ENCODE measurements around the gene OGFR.

Gene OGFR

DNA sequence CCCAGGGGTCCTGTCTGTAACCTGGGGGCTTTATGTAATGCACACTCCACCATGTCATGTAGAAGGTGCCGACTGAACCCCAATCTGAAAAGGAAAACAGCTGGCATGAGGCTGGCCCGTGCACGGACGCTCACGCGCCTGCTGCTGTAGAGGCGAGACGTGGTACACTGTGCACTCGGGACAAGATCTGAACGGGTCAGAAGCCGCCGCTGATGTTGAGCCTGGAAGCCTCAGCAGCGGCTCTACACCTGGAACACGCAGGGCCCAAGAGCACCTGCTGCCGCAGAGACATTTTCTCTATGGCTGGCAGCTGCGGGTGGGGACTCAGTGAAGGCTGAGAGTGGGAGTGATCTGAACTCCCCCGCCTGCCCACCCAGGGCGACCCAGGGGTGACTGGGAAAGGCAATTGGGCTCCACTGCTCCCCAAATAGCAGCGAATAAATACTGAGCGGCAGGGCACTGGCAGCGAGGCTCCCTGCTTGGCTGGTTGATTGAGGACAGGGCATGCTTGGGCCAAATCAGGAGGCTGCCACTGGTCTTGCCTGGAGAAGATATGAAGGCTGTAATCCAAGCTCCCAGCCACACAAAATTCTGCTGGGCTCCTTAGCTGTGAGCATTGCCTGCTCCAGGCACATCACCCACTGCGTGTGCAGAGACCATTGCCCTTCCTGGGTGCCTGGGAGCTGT is 2.5 kb upstream of the OGFR start:
- no peak for DNase-seq

DNA sequence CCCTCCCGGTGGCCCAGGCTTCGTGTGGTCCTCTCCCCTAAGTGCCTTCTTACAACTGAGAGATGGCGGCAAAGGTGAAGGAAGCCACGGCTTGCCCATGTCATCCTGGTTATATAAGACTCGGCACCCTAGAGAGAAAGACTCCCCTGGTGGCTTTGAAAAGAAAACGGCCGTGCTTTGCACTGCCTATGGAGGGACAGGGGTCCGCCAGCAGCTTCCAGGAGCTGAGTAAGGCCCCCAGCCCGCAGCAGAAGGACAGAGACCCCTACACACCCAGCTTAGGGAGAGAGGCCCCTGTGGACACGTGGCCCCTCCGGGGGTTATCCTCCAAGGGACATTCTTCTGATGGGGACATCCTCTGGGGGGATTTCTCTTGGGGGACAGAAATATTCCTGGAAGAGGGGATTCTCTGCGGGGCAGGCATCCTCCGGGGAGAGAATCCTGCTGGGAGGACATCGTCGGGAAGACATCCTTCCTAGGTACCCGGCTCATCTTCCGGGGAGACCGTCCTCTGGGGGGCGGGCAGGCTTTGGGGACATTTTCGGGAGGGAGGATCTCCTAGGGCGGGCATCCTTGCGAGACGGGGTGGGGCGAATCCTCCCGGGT is 511 bp upstream of the OGFR start:
- DNase-seq, result no peak

DNA sequence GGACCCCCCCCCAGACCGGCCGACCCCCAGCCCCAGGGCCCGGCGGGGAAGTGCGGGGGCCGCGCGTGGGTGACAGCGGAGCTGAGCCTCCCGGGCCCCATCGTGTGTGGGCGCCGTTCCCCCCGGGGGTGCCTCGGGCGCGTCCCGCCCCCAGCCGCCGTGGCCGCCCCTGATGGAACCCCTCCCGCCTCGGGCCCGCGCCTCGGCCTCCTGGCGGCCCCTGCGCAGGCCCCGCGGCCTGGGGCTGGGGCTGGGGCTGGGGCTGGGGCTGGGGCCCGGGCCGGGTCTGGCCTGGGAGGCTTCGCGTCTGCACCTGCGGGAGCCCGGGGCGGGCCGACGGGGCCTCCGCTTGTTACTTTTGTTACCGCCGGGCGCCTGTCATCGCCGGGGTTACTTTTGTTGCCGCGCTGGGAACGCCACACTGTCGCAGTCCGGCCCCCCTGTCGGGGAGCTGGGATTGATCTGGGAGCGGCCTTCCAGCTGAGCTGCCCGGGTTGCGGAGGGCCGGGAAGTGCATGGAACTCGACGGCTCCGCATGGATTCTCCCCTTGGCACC is 598 bp downstream of the OGFR start:
- no peak for DNase-seq

DNA sequence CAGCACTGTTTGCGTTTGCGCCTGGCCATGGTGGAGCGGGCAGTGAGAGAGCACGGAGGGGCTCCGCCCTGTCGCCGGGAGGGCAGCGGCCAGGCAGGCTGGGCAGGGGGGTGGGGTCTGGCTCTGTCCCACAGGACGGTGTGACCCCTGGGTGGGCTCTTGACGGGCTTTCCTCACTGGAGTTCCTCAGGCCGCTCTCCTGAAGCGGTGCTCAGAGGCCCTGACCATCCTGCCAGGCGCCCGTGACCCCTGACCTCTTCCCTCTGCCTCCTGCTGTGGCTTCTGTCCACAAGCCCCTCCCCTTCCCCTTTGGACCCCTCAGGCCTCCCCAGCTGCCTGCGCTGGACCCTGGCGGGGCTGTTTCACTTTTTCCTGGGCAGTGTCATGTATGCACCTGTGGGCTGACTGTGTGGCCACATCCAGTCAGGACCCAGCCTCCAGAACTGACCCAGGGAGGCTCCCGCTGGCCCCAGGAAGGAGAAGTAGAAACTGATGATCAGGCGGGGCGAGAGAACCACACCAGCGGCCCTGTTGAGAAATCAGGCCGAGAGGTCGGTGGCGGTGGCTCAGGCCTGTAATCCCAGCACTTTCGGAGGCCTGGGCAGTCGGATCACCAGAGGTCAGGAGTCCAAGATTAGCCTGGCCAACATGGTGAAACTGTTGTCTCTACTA is 1.2 kb downstream of the OGFR start:
- DNase-seq, result no peak

DNA sequence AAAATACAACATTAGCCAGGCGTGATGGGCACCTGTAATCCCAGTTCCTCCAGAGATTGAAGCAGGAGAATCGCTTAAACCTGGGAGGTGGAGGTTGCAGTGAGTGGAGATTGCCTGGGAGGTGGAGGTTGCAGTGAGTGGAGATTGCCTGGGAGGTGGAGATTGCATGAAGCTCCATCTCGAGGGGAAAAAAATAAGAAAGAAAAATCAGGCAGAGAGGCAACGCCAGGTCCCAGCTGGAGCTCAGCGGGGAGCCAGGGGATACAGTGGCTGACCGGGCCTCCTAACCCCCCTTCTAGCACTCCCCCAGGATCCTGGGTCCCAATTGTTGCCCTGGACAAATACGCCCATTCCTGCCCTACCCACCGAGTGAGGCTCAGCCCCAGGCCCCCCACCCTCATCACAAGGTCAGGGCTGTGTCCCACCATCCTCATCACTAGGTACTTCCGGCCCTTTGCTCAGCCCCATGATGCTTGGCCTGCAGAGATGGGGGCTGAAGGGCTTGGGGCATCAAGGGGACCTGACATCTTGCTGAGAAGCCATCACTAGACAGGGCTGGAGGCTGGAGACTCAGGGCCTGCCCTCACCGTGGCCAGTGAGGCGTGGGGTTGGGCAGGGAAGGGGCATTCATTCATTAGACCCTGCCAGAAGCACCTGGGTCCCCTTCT is 1.9 kb downstream of the OGFR start:
- DNase-seq, result no peak

DNA sequence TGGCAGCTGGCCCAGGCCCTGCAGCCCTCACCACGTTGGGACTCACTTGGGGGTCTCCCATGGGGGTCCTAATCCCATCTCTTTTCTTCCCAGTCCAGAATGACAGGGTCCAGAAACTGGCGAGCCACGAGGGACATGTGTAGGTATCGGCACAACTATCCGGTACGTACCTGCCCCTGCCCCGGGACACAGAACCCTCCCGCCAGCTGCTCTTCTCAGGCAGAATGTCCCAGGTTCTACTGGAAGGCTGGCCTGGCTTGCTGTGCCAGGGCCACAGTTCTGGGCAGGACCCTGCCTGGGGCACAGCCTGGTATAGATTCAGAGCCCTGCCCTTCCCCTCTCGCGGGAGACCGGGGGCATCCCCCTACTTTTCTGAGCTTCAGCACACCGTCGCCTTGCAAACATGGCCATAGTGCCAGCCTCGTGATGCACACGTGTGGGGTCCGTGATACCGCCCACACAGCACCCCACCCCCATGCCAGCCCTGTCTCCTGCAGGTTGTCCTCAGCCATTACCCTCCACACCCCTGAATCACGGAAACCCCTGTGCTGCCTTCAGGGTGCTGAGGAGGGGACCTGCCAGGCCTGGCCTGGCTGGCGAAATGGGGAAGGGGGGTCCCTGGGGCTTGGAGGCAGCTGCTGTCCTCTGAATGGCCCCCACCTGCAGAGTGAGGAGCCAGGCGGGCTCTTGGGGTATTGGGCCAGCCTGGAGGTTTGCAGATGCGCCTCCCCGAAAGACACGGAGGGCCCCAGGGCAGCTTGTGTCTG is 3.0 kb downstream of the OGFR start:
- no peak for DNase-seq

DNA sequence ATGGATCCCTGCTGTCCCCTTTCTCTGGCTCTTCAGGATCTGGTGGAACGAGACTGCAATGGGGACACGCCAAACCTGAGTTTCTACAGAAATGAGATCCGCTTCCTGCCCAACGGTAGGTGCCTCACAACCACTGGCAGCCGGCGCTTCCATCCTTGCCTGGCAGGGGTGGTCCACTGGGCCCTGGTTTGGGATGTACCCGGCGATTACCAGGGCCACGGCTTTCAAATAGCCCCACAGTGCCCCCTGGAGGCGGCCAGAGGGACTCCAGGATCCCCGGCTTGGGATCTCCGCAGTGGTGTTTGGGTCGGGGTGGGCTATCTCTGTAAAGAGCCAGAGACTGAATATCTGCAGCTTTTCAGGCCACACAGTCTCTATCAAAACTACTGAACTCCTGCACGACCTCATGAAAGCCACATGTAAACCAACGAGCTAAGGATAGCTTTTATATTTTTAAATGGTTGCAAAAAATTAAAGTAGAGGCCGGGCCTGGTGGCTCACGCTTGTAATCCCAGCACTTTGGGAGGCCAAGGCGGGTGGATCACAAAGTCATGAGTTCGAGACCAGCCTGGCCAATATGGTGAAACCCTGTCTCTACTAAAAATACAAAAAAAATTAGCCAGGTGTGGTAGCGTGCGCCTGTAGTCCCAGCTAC is 3.7 kb downstream of the OGFR start:
- DNase-seq, result no peak

DNA sequence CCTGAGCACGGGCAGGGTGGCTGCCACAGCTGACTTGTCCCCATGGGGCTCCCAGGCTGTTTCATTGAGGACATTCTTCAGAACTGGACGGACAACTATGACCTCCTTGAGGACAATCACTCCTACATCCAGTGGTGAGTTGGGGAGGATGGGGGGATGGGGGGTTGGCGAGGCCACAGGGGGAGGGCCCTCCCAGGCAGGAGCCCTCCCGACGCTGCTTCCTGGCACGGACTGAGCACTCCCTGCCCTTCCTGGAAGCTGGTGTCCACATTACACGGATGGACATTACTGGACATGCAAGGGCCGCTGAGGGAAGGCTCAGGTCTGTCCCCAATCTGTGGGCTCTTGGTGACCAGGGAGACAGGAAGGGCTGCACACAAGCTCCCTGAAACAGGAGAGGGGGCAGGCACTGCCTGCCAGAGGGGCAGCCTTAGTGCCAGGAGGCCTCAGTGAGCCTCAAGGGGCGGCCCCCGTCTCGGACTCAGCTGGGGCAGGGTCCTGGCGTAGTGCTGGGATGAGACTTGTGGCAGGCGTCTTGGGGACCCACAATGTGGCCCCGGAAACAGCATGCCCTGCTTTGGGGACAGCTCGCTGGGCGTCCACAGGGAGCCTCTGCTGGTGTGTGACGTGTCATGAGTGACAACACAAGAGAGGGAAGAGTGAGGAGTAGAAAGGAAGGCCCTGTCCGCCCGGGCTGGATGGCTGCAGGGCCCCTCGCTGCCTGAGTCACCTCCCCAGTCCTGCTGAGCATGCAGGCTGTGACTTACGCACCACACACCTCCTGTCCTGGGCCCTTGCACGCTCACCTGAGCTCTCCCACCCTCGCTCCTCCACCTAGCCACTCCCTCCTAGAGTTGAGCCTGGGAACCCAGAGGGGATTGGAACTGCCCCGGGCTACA is 5.1 kb downstream of the OGFR start:
- no peak for DNase-seq

DNA sequence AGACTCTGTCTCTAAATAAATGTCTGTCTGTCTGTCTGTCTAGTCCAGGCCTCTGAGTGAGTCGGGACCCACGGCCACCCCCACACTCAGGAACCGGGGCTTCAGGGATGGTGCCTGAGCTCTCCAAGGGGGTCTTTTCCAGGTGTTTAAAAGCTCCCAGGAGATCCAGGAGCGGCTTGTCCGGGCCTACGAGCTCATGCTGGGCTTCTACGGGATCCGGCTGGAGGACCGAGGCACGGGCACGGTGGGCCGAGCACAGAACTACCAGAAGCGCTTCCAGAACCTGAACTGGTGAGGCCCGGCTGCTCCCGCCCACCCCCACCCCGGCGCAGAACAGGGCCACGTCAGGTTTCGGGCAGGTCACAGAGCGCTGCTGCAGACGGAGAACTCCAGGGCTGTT is 6.7 kb downstream of the OGFR start:
- no peak for DNase-seq

DNA sequence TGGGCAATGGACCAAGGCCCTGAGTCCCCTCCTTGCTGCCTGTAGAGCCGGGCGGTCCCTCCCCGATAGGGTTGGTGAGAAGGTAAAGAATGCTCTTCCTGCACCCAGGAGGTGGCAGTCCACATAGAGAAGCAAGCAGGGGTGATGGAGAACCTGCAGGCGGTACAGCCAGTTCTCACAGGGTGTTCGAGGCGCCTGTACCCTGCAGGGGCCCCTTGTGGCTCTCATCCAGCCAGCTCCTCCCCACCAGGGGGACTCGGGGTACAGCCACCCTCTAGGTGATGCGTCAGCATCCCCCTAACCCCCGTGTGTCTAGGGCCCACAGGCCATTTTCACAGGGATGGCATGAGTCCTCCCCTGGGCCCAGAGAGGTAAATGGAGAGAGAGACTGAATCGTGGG is 7.1 kb downstream of the OGFR start:
- no peak for DNase-seq

DNA sequence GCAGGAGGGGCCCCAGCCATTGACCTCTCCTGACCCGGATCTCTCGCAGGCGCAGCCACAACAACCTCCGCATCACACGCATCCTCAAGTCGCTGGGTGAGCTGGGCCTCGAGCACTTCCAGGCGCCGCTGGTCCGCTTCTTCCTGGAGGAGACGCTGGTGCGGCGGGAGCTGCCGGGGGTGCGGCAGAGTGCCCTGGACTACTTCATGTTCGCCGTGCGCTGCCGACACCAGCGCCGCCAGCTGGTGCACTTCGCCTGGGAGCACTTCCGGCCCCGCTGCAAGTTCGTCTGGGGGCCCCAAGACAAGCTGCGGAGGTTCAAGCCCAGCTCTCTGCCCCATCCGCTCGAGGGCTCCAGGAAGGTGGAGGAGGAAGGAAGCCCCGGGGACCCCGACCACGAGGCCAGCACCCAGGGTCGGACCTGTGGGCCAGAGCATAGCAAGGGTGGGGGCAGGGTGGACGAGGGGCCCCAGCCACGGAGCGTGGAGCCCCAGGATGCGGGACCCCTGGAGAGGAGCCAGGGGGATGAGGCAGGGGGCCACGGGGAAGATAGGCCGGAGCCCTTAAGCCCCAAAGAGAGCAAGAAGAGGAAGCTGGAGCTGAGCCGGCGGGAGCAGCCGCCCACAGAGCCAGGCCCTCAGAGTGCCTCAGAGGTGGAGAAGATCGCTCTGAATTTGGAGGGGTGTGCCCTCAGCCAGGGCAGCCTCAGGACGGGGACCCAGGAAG is 7.7 kb downstream of the OGFR start:
- no peak for DNase-seq

DNA sequence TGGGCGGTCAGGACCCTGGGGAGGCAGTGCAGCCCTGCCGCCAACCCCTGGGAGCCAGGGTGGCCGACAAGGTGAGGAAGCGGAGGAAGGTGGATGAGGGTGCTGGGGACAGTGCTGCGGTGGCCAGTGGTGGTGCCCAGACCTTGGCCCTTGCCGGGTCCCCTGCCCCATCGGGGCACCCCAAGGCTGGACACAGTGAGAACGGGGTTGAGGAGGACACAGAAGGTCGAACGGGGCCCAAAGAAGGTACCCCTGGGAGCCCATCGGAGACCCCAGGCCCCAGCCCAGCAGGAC is 8.2 kb downstream of the OGFR start:
- DNase-seq, result no peak

DNA sequence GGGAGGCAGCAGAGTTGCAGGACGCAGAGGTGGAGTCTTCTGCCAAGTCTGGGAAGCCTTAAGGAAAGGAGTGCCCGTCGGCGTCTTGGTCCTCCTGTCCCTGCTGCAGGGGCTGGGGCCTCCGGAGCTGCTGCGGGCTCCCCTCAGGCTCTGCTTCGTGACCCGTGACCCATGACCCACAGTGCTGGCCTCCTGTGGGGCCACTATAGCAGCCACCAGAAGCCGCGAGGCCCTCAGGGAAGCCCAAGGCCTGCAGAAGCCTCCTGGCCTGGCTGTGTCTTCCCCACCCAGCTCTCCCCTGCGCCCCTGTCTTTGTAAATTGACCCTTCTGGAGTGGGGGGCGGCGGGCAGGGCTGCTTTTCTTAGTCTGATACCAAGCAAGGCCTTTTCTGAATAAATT is 9.0 kb downstream of the OGFR start:
- DNase-seq, result no peak

DNA sequence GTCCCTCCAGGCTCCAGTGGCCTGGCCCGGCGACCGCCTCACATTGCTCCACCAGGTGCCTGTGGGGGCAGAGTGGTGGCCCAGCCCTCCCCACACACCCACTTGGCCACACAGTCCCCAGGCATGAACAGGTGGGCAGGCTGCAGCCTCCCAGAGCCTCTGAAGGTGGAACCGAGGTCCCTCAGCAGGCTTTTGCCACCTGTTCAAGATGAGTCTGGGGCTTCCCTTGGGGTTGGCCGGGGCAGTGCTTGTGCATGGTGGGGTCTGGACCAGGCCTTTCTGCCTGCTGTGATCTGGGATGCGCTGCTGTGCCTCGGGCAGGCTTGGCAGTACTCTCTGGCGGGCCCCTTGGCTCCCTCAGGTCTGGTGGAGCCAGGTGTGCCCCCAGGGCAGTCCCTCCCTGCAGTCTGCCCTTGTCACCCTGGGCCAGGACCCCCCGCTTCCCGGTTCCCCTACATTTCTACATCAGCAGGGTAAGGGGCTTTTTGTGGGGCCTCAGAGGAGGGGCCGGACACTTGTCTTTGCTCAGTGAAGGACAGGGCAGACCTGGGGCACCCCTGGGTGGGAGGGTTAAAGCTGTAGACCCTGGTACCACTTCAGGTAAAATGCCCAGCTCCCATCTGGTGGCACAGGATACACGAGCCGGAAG is 9.5 kb downstream of the OGFR start:
- DNase-seq, result no peak

DNA sequence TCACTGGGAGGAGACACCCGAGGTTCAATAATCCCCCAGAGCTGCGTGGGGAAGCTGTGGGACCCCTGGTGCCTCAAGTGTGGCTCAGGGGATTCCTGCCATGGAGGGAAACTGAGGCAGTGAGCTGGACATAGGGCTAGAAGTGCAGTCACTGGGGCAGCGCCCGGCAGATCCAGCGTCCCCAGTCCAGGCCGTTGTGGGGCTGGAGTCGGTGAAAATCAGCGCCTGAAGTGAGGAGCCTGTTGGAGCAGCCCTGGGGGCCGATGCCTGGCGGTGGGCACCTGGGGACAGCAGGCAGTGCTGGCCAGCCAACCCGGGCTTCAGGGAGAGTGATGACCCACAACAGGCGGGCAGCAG is 10.1 kb downstream of the OGFR start:
- DNase-seq, result no peak

DNA sequence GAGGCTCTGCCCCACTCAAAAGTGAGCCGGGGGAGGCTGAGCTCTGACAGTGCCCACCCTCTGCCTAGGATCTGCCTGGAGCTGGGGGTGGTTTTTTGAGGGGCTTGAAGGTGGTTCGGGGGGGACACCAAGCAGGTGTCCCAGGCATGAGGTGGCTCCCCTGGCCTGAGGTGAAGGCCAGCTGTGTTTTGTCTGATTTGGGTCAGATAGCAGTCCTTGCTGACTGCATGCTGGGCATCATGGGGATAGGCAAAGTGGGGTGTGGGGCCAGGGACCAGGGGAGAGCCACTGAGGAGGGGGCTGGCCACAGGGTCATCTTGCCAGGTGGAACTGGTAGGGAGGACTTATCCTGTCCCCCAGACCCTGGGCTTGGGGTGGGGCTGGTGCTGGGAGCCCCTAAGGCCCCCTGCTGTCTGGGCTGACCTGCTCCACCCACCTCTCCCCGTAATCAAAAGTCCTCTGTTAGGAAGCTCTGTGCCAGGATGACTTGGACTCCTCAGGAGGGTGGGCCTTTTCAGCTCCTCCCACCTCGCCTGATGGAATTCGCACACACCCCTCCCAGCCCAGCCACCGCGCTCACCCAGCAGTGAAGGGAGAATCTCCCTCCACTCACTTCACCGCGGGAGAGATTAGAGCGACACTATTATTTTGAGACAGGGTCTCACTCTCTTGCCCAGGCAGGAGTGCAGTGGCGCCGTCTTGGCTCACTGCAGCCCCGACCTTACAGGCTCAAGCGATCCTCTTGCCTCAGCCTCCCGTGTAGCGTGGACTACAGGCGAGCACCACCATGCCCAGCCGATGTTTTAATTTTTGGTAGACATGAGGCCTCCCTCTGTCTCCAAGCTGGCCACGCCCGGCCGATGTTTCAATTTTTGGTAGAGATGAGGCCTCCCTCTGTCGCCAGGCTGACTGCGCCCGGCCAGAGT is 10.7 kb downstream of the OGFR start:
- no peak for DNase-seq

DNA sequence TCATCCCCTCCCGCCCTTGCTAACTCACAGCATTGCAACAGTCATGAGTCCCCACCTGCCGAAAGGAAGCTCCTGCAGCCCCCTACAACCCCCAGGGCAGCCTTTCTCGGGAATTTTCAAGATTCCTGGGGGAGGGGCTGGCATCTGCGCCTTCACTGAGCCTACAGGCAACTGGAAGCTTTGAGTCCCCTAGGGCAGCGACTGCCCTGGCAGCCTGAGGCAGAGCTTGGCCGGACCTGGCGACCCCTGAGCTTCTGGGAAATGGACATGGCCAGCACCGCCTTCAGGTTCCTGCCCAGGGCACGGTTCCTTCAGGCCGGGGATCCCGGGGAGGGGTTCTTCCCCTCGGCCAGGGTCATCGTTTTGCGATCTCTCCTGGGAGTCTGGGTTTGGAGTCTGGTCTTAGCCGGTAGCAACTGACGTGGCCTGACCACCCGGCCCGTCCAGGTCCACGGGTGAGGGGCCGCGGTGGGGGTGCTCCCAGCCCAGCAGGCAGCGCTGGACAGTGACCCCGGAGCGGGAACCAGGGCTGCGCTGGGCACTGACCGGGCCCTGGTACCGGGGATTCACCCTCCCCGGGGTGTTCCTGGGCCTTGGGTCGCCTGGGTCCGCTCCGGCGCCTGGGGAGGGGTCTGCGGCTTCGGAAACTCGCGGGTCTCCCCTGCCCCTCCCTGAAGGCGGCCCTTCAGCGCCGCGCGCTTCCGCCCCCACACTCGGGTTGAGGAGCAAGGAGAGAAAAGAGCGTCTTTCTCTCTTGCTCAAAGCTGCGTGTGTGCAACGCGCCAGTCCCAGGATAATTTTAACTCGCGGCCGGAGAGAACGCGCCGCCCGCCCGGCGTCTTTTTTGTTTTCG is 11.6 kb downstream of the OGFR start:
- DNase-seq, result no peak
